SIG-M5 (cell line): ENCODE measurements around the gene ABHD6.
"Not testable (repeated sequence)": the region's sequence is repeated elsewhere in the genome, so short reads cannot be mapped to it uniquely, and the experiment has no call there.

Source experiments
- DNase-seq: peaks from one replicate; lab custom pipeline; 2025; lab: John Stamatoyannopoulos, UW

Gene ABHD6

GRCh38 chr3:58274027-58274614 lies 36.5 kb downstream of the ABHD6 start:
- no peak for DNase-seq

- DNase-seq, result no peak
Measured at GRCh38 chr3:58281069-58281468, 43.5 kb downstream of the ABHD6 start.

- DNase-seq, result no peak
Measured at GRCh38 chr3:58285334-58285733, 47.7 kb downstream of the ABHD6 start.

GRCh38 chr3:58287354-58287753 lies 49.8 kb downstream of the ABHD6 start:
- DNase-seq, result no peak

- no peak for DNase-seq
Measured at GRCh38 chr3:58288011-58288728, 50.6 kb downstream of the ABHD6 start.

- not testable (repeated sequence) for DNase-seq
Measured at GRCh38 chr3:58288964-58289613, 51.5 kb downstream of the ABHD6 start.

GRCh38 chr3:58290446-58290845 lies 52.9 kb downstream of the ABHD6 start:
- DNase-seq, result not testable (repeated sequence)

- no peak for DNase-seq
Measured at GRCh38 chr3:58291671-58292338, 54.2 kb downstream of the ABHD6 start.

GRCh38 chr3:58292866-58293265 lies 55.3 kb downstream of the ABHD6 start:
- DNase-seq, result no peak

GRCh38 chr3:58293516-58293915 lies 55.9 kb downstream of the ABHD6 start:
- DNase-seq, result no peak

- DNase-seq, result no peak
Measured at GRCh38 chr3:58296269-58296668, 58.7 kb downstream of the ABHD6 start.

GRCh38 chr3:58296843-58297242 lies 59.3 kb downstream of the ABHD6 start:
- DNase-seq, result no peak

GRCh38 chr3:58298190-58298589 lies 60.6 kb downstream of the ABHD6 start:
- DNase-seq, result no peak

- DNase-seq, result no peak
Measured at GRCh38 chr3:58299075-58299474, 61.5 kb downstream of the ABHD6 start.

GRCh38 chr3:58299839-58300516 lies 62.4 kb downstream of the ABHD6 start:
- DNase-seq, result no peak

GRCh38 chr3:58305882-58306711 lies 68.5 kb downstream of the ABHD6 start, which contains the start of the genes HTD2 and RPP14:
Gene HTD2, plus strand, starts transcription at chr3:58306520. Its CDS starts 11,094 bp downstream, at chr3:58317614.
Gene RPP14, plus strand, starts transcription at chr3:58306245. Its CDS starts 4,085 bp downstream, at chr3:58310330.
- peak; percentile 61 for DNase-seq

GRCh38 chr3:58307639-58308215 lies 70.1 kb downstream of the ABHD6 start:
- no peak for DNase-seq

- DNase-seq, result no peak
Measured at GRCh38 chr3:58308728-58309127, 71.1 kb downstream of the ABHD6 start.

GRCh38 chr3:58317811-58318210 lies 80.2 kb downstream of the ABHD6 start:
- no peak for DNase-seq

GRCh38 chr3:58321791-58322190 lies 84.2 kb downstream of the ABHD6 start:
- no peak for DNase-seq

GRCh38 chr3:58322793-58323192 lies 85.2 kb downstream of the ABHD6 start:
- no peak for DNase-seq
